Endothelial cell of umbilical vein (primary cell): Measurements from ENCODE around the gene ZNF644.
"Not testable (repeated sequence)": the region's sequence is repeated elsewhere in the genome, so short reads cannot be mapped to it uniquely, and the experiment has no call there.

ENCODE experiments used
- CTCF ChIP-seq, 2 donors: IDR thresholded peaks; 1 replicate in 1 of 2; 2 replicates in 1 of 2; pipeline ENCODE4 v1.5.1; 2011; ENCODE audit warnings: low read length in 2 of 2, mild to moderate bottlenecking in 2 of 2, moderate library complexity in 2 of 2, control low read depth in 1 of 2, inconsistent platforms in 1 of 2, low read depth in 1 of 2; ENCODE audit not compliant: insufficient read depth in 1 of 2; ENCODE audit errors: extremely low read depth in 1 of 2
- EZH2 ChIP-seq: IDR thresholded peaks from 2 replicates; pipeline ENCODE4 v1.6.1; 2012; ENCODE audit warnings: borderline replicate concordance, low read depth, mild to moderate bottlenecking, moderate library complexity, low read length, inconsistent platforms; ENCODE audit not compliant: severe bottlenecking
- JUN ChIP-seq: IDR thresholded peaks from 2 replicates; pipeline ENCODE4 v1.6.1; 2011; ENCODE audit warnings: borderline replicate concordance, low read depth; ENCODE audit not compliant: insufficient read length, insufficient read depth
- MAX ChIP-seq: IDR thresholded peaks from 2 replicates; pipeline ENCODE4 v1.6.1; 2011; ENCODE audit not compliant: insufficient read depth, insufficient read length
- MYC ChIP-seq: IDR thresholded peaks from one replicate; pipeline ENCODE4 v1.6.1; 2011; ENCODE audit warnings: mild to moderate bottlenecking, low read depth, low read length
- POLR2A ChIP-seq: IDR thresholded peaks from 2 replicates; pipeline ENCODE4 v1.6.1; 2012; ENCODE audit warnings: low read depth, mild to moderate bottlenecking, control low read depth, low read length
- POLR2AphosphoS5 ChIP-seq: IDR thresholded peaks from 2 replicates; pipeline ENCODE4 v1.6.1; 2012; ENCODE audit warnings: low read depth, mild to moderate bottlenecking, control low read depth, low read length, moderate library complexity; ENCODE audit not compliant: insufficient read depth

- TF ChIP-seq EZH2; CTCF (IDR thresholded peaks at IDR 0.05; ENCODE audit: extremely low read depth in 1 of 2, insufficient read depth in 1 of 2, low read depth in 1 of 2, low read length in 2 of 2); MYC; POLR2A; POLR2AphosphoS5; JUN; MAX: not testable (repeated sequence)
Measured at GRCh38 chr1:90892196-90892595, 129.6 kb downstream of the ZNF644 start.
